ENCODE results near the gene OBSCN.

Gene OBSCN

GRCh38 chr1:228344631-228345072 is 136.8 kb downstream of the OBSCN start:
- Histone ChIP-seq H3K4me3 (ENCODE audit: low read length) (no peak overlapping the region), H3K9me3 (ENCODE audit: low read length) (no peaks in the 10 kb centered on the region), H3K4me1 (ENCODE audit: insufficient read depth, low read length) (no peaks in the 10 kb centered on the region), H3K36me3 (ENCODE audit: insufficient read depth, low read length) (no peaks in the 10 kb centered on the region), H2AFZ (ENCODE audit: low read depth, low read length) (no peak overlapping the region), H3K27me3 (ENCODE audit: insufficient read depth, low read length) (no peaks in the 10 kb centered on the region)

- Histone ChIP-seq H2AFZ (ENCODE audit: low read depth, low read length) (no peak overlapping the region), H3K4me3 (ENCODE audit: low read length) (no peak overlapping the region), H3K9me3 (ENCODE audit: low read length) (no peaks in the 10 kb centered on the region), H3K4me1 (ENCODE audit: insufficient read depth, low read length) (no peaks in the 10 kb centered on the region), H3K27me3 (ENCODE audit: insufficient read depth, low read length) (no peaks in the 10 kb centered on the region), H3K36me3 (ENCODE audit: insufficient read depth, low read length) (no peaks in the 10 kb centered on the region)
These were observed 137.5 kb downstream of the OBSCN start for GRCh38 chr1:228345201-228345930.

GRCh38 chr1:228346731-228347130 is 138.9 kb downstream of the OBSCN start:
- Histone ChIP-seq H3K4me3 (ENCODE audit: low read length) (no peak overlapping the region), H3K9me3 (ENCODE audit: low read length) (no peaks in the 10 kb centered on the region), H3K36me3 (ENCODE audit: insufficient read depth, low read length) (no peaks in the 10 kb centered on the region), H3K27me3 (ENCODE audit: insufficient read depth, low read length) (no peaks in the 10 kb centered on the region), H2AFZ (ENCODE audit: low read depth, low read length) (no peak overlapping the region), H3K4me1 (ENCODE audit: insufficient read depth, low read length) (no peaks in the 10 kb centered on the region)

- Histone ChIP-seq H3K4me3 (ENCODE audit: low read length) (no peak overlapping the region), H3K27me3 (ENCODE audit: insufficient read depth, low read length) (no peaks in the 10 kb centered on the region), H3K4me1 (ENCODE audit: insufficient read depth, low read length) (no peaks in the 10 kb centered on the region), H3K9me3 (ENCODE audit: low read length) (no peaks in the 10 kb centered on the region), H3K36me3 (ENCODE audit: insufficient read depth, low read length) (no peaks in the 10 kb centered on the region), H2AFZ (ENCODE audit: low read depth, low read length) (no peak overlapping the region)
These were observed 139.3 kb downstream of the OBSCN start for GRCh38 chr1:228347181-228347580.

GRCh38 chr1:228348708-228349467 is 141.0 kb downstream of the OBSCN start:
- Histone ChIP-seq H3K9me3 (ENCODE audit: low read length) (no peaks in the 10 kb centered on the region), H3K4me1 (ENCODE audit: insufficient read depth, low read length) (no peaks in the 10 kb centered on the region), H3K4me3 (ENCODE audit: low read length) (no peak overlapping the region), H3K27me3 (ENCODE audit: insufficient read depth, low read length) (no peaks in the 10 kb centered on the region), H2AFZ (ENCODE audit: low read depth, low read length) (no peak overlapping the region), H3K36me3 (ENCODE audit: insufficient read depth, low read length) (no peaks in the 10 kb centered on the region)

- Histone ChIP-seq H3K4me1 (ENCODE audit: insufficient read depth, low read length) (no peaks in the 10 kb centered on the region), H3K36me3 (ENCODE audit: insufficient read depth, low read length) (no peaks in the 10 kb centered on the region), H3K9me3 (ENCODE audit: low read length) (no peaks in the 10 kb centered on the region), H3K4me3 (ENCODE audit: low read length) (no peak overlapping the region), H2AFZ (ENCODE audit: low read depth, low read length) (no peak overlapping the region), H3K27me3 (ENCODE audit: insufficient read depth, low read length) (no peaks in the 10 kb centered on the region)
These were observed 141.9 kb downstream of the OBSCN start for GRCh38 chr1:228349701-228350171.

GRCh38 chr1:228350179-228350742 is 142.4 kb downstream of the OBSCN start:
- Histone ChIP-seq H3K4me3 (ENCODE audit: low read length) (no peak overlapping the region), H2AFZ (ENCODE audit: low read depth, low read length) (no peak overlapping the region), H3K9me3 (ENCODE audit: low read length) (no peaks in the 10 kb centered on the region), H3K36me3 (ENCODE audit: insufficient read depth, low read length) (no peaks in the 10 kb centered on the region), H3K27me3 (ENCODE audit: insufficient read depth, low read length) (no peaks in the 10 kb centered on the region), H3K4me1 (ENCODE audit: insufficient read depth, low read length) (no peaks in the 10 kb centered on the region)

GRCh38 chr1:228350831-228351781 is 143.3 kb downstream of the OBSCN start:
- no peak overlapping the region for H3K4me3 ChIP-seq (ENCODE audit: low read length)
- no peaks in the 10 kb centered on the region for H3K4me1 ChIP-seq (ENCODE audit: insufficient read depth, low read length)
- H3K36me3 ChIP-seq (ENCODE audit: insufficient read depth, low read length), result no peaks in the 10 kb centered on the region
- H3K27me3 ChIP-seq (ENCODE audit: insufficient read depth, low read length), result no peaks in the 10 kb centered on the region
- H3K9me3 ChIP-seq (ENCODE audit: low read length), result no peaks in the 10 kb centered on the region
- H2AFZ ChIP-seq (ENCODE audit: low read depth, low read length), result no peak overlapping the region

GRCh38 chr1:228351850-228352249 is 144.0 kb downstream of the OBSCN start:
- H3K4me3 ChIP-seq (ENCODE audit: low read length), result no peak overlapping the region
- no peaks in the 10 kb centered on the region for H3K9me3 ChIP-seq (ENCODE audit: low read length)
- no peaks in the 10 kb centered on the region for H3K36me3 ChIP-seq (ENCODE audit: insufficient read depth, low read length)
- no peaks in the 10 kb centered on the region for H3K4me1 ChIP-seq (ENCODE audit: insufficient read depth, low read length)
- no peak overlapping the region for H2AFZ ChIP-seq (ENCODE audit: low read depth, low read length)
- H3K27me3 ChIP-seq (ENCODE audit: insufficient read depth, low read length), result no peaks in the 10 kb centered on the region

GRCh38 chr1:228352677-228353481 is 145.0 kb downstream of the OBSCN start:
- Histone ChIP-seq H2AFZ (ENCODE audit: low read depth, low read length) (no peak overlapping the region), H3K27me3 (ENCODE audit: insufficient read depth, low read length) (no peaks in the 10 kb centered on the region), H3K4me1 (ENCODE audit: insufficient read depth, low read length) (no peaks in the 10 kb centered on the region), H3K9me3 (ENCODE audit: low read length) (no peaks in the 10 kb centered on the region), H3K4me3 (ENCODE audit: low read length) (no peak overlapping the region), H3K36me3 (ENCODE audit: insufficient read depth, low read length) (no peaks in the 10 kb centered on the region)

GRCh38 chr1:228353601-228354371 is 145.9 kb downstream of the OBSCN start:
- Histone ChIP-seq H3K4me3 (ENCODE audit: low read length) (no peak overlapping the region), H3K27me3 (ENCODE audit: insufficient read depth, low read length) (no peaks in the 10 kb centered on the region), H3K4me1 (ENCODE audit: insufficient read depth, low read length) (no peaks in the 10 kb centered on the region), H3K36me3 (ENCODE audit: insufficient read depth, low read length) (no peaks in the 10 kb centered on the region), H3K9me3 (ENCODE audit: low read length) (no peaks in the 10 kb centered on the region), H2AFZ (ENCODE audit: low read depth, low read length) (no peak overlapping the region)

Data from neuron (in vitro differentiated cells).